K562 (cell line): ENCODE measurements around the gene TCP10L. TPM values are rescaled to one million over a fixed set of nuclear protein-coding genes. Genes with fewer than 3 reads are reported as not detected.

Experiments
- CHD4 ChIP-seq: fragments of 200-600 bp; sonication (generic); IDR thresholded peaks from 3 replicates; pipeline ENCODE4 v1.6.1; 2012; ENCODE audit warnings: low read depth, mild to moderate bottlenecking, mixed read lengths, low read length, inconsistent platforms; ENCODE audit not compliant: insufficient read depth, insufficient replicate concordance, poor library complexity, severe bottlenecking
- ESRRA ChIP-seq: fragments of 450-650 bp; IDR thresholded peaks from 2 replicates; pipeline ENCODE4 v1.6.1; 2014; ENCODE audit warnings: low read depth, mild to moderate bottlenecking, moderate library complexity, borderline replicate concordance
- ETV5 ChIP-seq: sonication (generic); formaldehyde crosslinking; IDR thresholded peaks from 2 replicates; pipeline ENCODE4 v1.4.0; 2020; ENCODE audit warnings: low read depth, mild to moderate bottlenecking, missing genetic modification reagents
- HDAC3 ChIP-seq: fragments of 450-650 bp; IDR thresholded peaks from 2 replicates; pipeline ENCODE4 v1.6.1; 2018; ENCODE audit warnings: borderline replicate concordance, mild to moderate bottlenecking, moderate library complexity; ENCODE audit not compliant: partially characterized antibody
- HDAC8 ChIP-seq: fragments of 450-650 bp; IDR thresholded peaks from 2 replicates; pipeline ENCODE4 v1.6.1; 2016; ENCODE audit warnings: mild to moderate bottlenecking, missing genetic modification characterization, moderate library complexity, missing compliant biosample characterization
- HNRNPH1 ChIP-seq: fragments of 200-400 bp; formaldehyde crosslinking; optimal IDR thresholded peaks from 2 replicates; pipeline ENCODE3; 2017; ENCODE audit warnings: low read depth, mild to moderate bottlenecking, low read length, moderate library complexity
- KDM4B ChIP-seq, 2 experiments: fragments of 450-650 bp in 1 of 2; sonication (generic) in 1 of 2; IDR thresholded peaks; 2 replicates each; pipeline ENCODE4 v1.6.1; 2016 to 2017; ENCODE audit warnings: borderline replicate concordance in 2 of 2, antibody characterized with exemption in 1 of 2, low read depth in 1 of 2, mild to moderate bottlenecking in 1 of 2
- MBD2 ChIP-seq: sonication (generic); IDR thresholded peaks from 2 replicates; pipeline ENCODE4 v1.6.1; 2016; ENCODE audit warnings: low read depth, borderline replicate concordance
- MNT ChIP-seq, 2 experiments: fragments of 450-650 bp; conservative IDR thresholded peaks; 2 replicates each; pipeline ENCODE4 v1.6.1; 2017; ENCODE audit warnings: mild to moderate bottlenecking in 2 of 2, moderate library complexity in 2 of 2
- RHOXF2B ChIP-seq: fragments of 250-450 bp; sonication (Bioruptor Pico); conservative IDR thresholded peaks from 2 replicates; pipeline ENCODE4 v1.5.1; 2021
- TAF7 ChIP-seq: fragments of 450-650 bp; IDR thresholded peaks from 2 replicates; pipeline ENCODE4 v1.6.1; 2016; ENCODE audit warnings: missing genetic modification characterization, missing compliant biosample characterization
- TAF9B ChIP-seq: fragments of 450-650 bp; IDR thresholded peaks from 2 replicates; pipeline ENCODE4 v1.6.1; 2018; ENCODE audit warnings: mild to moderate bottlenecking; ENCODE audit not compliant: partially characterized antibody
- THAP7 ChIP-seq: fragments of 250-450 bp; sonication (Bioruptor Pico); IDR thresholded peaks from 2 replicates; pipeline ENCODE4 v1.5.0; 2021
- TRIM24 ChIP-seq, 2 experiments: fragments of 450-650 bp; IDR thresholded peaks; 2 replicates each; pipeline ENCODE4 v1.6.1; 2016
- ZBTB2 ChIP-seq: fragments of 450-650 bp; IDR thresholded peaks from 2 replicates; pipeline ENCODE4 v1.6.1; 2016; ENCODE audit warnings: antibody characterized with exemption
- polyA plus RNA-seq, 8 experiments: library from polyadenylated mRNA; depleted of rRNA in 4 of 8; stranded (reverse) in 5 of 8; unstranded in 3 of 8; fragments of >200 nt; fragmentation: Nextera tagmentation in 2 of 8; fragmentation: Illumina TruSeq in 1 of 8; extraction: Ambion mirVana in 2 of 8; extraction: Trizol in 1 of 8; gene quantifications; 2 replicates each; pipeline versions ENCODE4 v1.2.1 to v1.2.3, GENCODE V29; 2011 to 2014; ENCODE audit warnings: inconsistent platforms in 1 of 8, missing spikeins in 1 of 8
- total RNA-seq, 7 experiments: library from RNA; depleted of rRNA in 6 of 7; stranded (reverse); fragments of >200 nt in 6 of 7; fragmentation: Illumina TruSeq in 2 of 7; extraction: Trizol in 2 of 7; gene quantifications; 2 replicates each; pipeline versions ENCODE4 v1.2.1 to v1.2.3, GENCODE V29; 2011 to 2021; ENCODE audit warnings: low replicate concordance in 1 of 7
- TF ChIP-seq, protein P1 (sequence below): fragments of 450-650 bp; IDR thresholded peaks from 2 replicates; pipeline ENCODE4 v1.6.1; 2016; ENCODE audit warnings: mild to moderate bottlenecking
- TF ChIP-seq, protein P2 (sequence below): fragments of 450-650 bp; IDR thresholded peaks from 2 replicates; pipeline ENCODE4 v1.6.1; 2014; ENCODE audit warnings: low read depth, mild to moderate bottlenecking, moderate library complexity, borderline replicate concordance

TCP10L gene
- total and polyA plus RNA-seq, 9 of the 15 experiments (the other 6 are each of a cell fraction or from before 2014, with no cell fraction given) = 0.34 to 0.91 (median 0.56) TPM; not detected in 2

GRCh38 chr21:32612075-32612998 lies 27.0 kb upstream of the TCP10L start, which contains the start of gene CFAP298 (continued):
- TF ChIP-seq MBD2 (peak; percentile 74), ETV5 (peak; percentile 90), HDAC8 (tag) (no peak), ZBTB2 (peak; percentile 72; the same call in 1 of the 2 replicates), MNT (conservative IDR thresholded peaks at IDR 0.05) (peak; percentile 99), THAP7 (CRISPR knock-in tag) (peak; percentile 82; the same call in 1 of the 2 replicates), RHOXF2B (CRISPR knock-in tag) (no peak), TRIM24 (IDR thresholded peaks at IDR 0.05) (peak; percentile 29 to 99; a peak in 2 of 4 replicates), TAF7 (tag) (no peak; the same call in none of the 2 replicates), CHD4 (no peak), HNRNPH1 (no peak), TAF9B (peak; percentile 90), KDM4B (IDR thresholded peaks at IDR 0.05; ENCODE audit: borderline replicate concordance in 2 of 2, low read depth in 1 of 2) (peak in 1 of 2 experiments; percentile 84; a peak in 2 of 4 replicates), HDAC3 (peak; percentile 54), ESRRA (peak; percentile 61; the same call in 1 of the 2 replicates)
- TF ChIP-seq, protein P1, sequence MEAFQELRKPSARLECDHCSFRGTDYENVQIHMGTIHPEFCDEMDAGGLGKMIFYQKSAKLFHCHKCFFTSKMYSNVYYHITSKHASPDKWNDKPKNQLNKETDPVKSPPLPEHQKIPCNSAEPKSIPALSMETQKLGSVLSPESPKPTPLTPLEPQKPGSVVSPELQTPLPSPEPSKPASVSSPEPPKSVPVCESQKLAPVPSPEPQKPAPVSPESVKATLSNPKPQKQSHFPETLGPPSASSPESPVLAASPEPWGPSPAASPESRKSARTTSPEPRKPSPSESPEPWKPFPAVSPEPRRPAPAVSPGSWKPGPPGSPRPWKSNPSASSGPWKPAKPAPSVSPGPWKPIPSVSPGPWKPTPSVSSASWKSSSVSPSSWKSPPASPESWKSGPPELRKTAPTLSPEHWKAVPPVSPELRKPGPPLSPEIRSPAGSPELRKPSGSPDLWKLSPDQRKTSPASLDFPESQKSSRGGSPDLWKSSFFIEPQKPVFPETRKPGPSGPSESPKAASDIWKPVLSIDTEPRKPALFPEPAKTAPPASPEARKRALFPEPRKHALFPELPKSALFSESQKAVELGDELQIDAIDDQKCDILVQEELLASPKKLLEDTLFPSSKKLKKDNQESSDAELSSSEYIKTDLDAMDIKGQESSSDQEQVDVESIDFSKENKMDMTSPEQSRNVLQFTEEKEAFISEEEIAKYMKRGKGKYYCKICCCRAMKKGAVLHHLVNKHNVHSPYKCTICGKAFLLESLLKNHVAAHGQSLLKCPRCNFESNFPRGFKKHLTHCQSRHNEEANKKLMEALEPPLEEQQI = peak; percentile 35; the same call in 1 of the 2 replicates
- TF ChIP-seq, protein P2, sequence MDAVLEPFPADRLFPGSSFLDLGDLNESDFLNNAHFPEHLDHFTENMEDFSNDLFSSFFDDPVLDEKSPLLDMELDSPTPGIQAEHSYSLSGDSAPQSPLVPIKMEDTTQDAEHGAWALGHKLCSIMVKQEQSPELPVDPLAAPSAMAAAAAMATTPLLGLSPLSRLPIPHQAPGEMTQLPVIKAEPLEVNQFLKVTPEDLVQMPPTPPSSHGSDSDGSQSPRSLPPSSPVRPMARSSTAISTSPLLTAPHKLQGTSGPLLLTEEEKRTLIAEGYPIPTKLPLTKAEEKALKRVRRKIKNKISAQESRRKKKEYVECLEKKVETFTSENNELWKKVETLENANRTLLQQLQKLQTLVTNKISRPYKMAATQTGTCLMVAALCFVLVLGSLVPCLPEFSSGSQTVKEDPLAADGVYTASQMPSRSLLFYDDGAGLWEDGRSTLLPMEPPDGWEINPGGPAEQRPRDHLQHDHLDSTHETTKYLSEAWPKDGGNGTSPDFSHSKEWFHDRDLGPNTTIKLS = peak; percentile 76
